HCT116 (cell line): Measurements from ENCODE around the gene PRELP. TPM values are rescaled to one million over a fixed set of nuclear protein-coding genes. Genes with fewer than 3 reads are reported as not detected.

Source experiments
- ATAC-seq: fragments of 200-7000 bp; cut with Tn5 transposase; 2 replicates; pipeline ENCODE4 v1.9.1; 2020; ENCODE audit warnings: mild to moderate bottlenecking, moderate library complexity
- Bru-seq: library from RNA; stranded (reverse); fragments of 400-500 nt; gene quantifications from one replicate; lab custom pipeline; 2021; lab: Mats Ljungman, UMichigan
- BruChase-seq, 2 experiments: library from RNA; stranded (reverse); fragments of 400-500 nt; gene quantifications; one replicate each; lab custom pipeline; 2021; lab: Mats Ljungman, UMichigan
- BruUV-seq: library from RNA; stranded (reverse); fragments of 400-500 nt; replicated peaks from 2 replicates; lab custom pipeline; 2021; lab: Mats Ljungman, UMichigan
- CTCF ChIA-PET: fragments of 300-600 bp; sonication (Branson Sonifier 250); formaldehyde crosslinking; loops from one replicate; lab custom pipeline; 2021; ENCODE audit warnings: antibody characterized with exemption; lab: Charles Lee
- POLR2A ChIA-PET: fragments of 300-600, 350-600 bp; sonication (Branson Sonifier 250); formaldehyde crosslinking; loops from one replicate; lab custom pipeline; 2021; ENCODE audit warnings: antibody characterized with exemption; lab: Charles Lee
- RAD21 ChIA-PET, 2 experiments: fragments of 300-600 bp; sonication (Branson Sonifier 250); formaldehyde crosslinking; loops; one replicate each; lab custom pipeline; 2023; ENCODE audit warnings: low total read pairs in 2 of 2; ENCODE audit not compliant: uncharacterized antibody in 2 of 2, unreplicated experiment in 2 of 2, low non-redundant PET in 1 of 2; lab: Charles Lee
- DNase-seq: peaks from one replicate; pipeline ENCODE4 v3.0.0-alpha.2; 2010; ENCODE audit warnings: low read depth, low spot score
- H2AFZ ChIP-seq: fragments of 200-600 bp; shearing (Covaris generic), sonication (generic); 2 replicates; pipeline ENCODE4 v1.6.1; 2017; ENCODE audit warnings: low read depth, mixed run types, mixed read lengths, antibody characterized with exemption, low read length; ENCODE audit not compliant: poor library complexity, severe bottlenecking
- H3K27ac ChIP-seq: 2 replicates; pipeline ENCODE4 v1.5.1; 2012; ENCODE audit warnings: low read depth, low read length
- H3K27me3 ChIP-seq: fragments of 200-600 bp; sonication (generic); 2 replicates; pipeline ENCODE4 v1.6.1; 2016; ENCODE audit warnings: mixed run types, low read length, mixed read lengths; ENCODE audit not compliant: insufficient read depth
- H3K36me3 ChIP-seq, 2 experiments: fragments of 200-500 bp in 1 of 2; fragments of 200-600 bp in 1 of 2; sonication (Bioruptor generic) in 1 of 2; sonication (generic) in 1 of 2; 2 replicates each; pipeline versions ENCODE4 v1.5.1 to v1.6.1; 2014 to 2016; ENCODE audit warnings: low read length in 2 of 2, inconsistent platforms in 1 of 2, mixed read lengths in 1 of 2, mixed run types in 1 of 2; ENCODE audit not compliant: insufficient read depth in 2 of 2, control insufficient read depth in 1 of 2
- H3K4me1 ChIP-seq, 2 experiments: fragments of 200-600 bp in 1 of 2; sonication (generic) in 1 of 2; 2 replicates each; pipeline versions ENCODE4 v1.5.1 to v1.6.1; 2012 to 2017; ENCODE audit warnings: low read length in 2 of 2, inconsistent platforms in 1 of 2, mild to moderate bottlenecking in 1 of 2, mixed read lengths in 1 of 2, mixed run types in 1 of 2, moderate library complexity in 1 of 2; ENCODE audit not compliant: insufficient read depth in 2 of 2, control insufficient read depth in 1 of 2
- H3K4me2 ChIP-seq: fragments of 200-600 bp; sonication (generic); 2 replicates; pipeline ENCODE4 v1.6.1; 2017; ENCODE audit warnings: mixed run types, low read length, mixed read lengths
- H3K4me3 ChIP-seq, 2 experiments: fragments of 200-600 bp in 1 of 2; sonication (generic) in 1 of 2; replicated peaks in 1 of 2; 2 replicates each; pipeline ENCODE4 v1.5.1; 2011 to 2016; ENCODE audit warnings: low read length in 2 of 2, control low read depth in 1 of 2, low read depth in 1 of 2, mild to moderate bottlenecking in 1 of 2, mixed read lengths in 1 of 2, mixed run types in 1 of 2
- H3K79me2 ChIP-seq: fragments of 200-600 bp; sonication (generic); 2 replicates; pipeline ENCODE4 v1.6.1; 2017; ENCODE audit warnings: mild to moderate bottlenecking, mixed run types, low read length, moderate library complexity, mixed read lengths; ENCODE audit not compliant: insufficient read depth
- H3K9ac ChIP-seq: fragments of 200-600 bp; sonication (generic); 2 replicates; pipeline ENCODE4 v1.6.1; 2016; ENCODE audit warnings: low read length, mixed read lengths
- H3K9me2 ChIP-seq: fragments of 200-600 bp; sonication (generic), shearing (Covaris generic); 2 replicates; pipeline ENCODE4 v1.6.1; 2017; ENCODE audit warnings: mixed run types, mild to moderate bottlenecking, moderate library complexity; ENCODE audit not compliant: insufficient read depth
- H3K9me3 ChIP-seq, 2 experiments: fragments of 200-500 bp in 1 of 2; fragments of 200-600 bp in 1 of 2; sonication (Bioruptor generic) in 1 of 2; sonication (generic) in 1 of 2; 2 replicates each; pipeline ENCODE4 v1.6.1; 2014 to 2017; ENCODE audit warnings: low read length in 2 of 2, mixed read lengths in 2 of 2, inconsistent platforms in 1 of 2, low read depth in 1 of 2, mild to moderate bottlenecking in 1 of 2, mixed run types in 1 of 2, moderate library complexity in 1 of 2; ENCODE audit not compliant: control insufficient read depth in 1 of 2, insufficient read depth in 1 of 2
- H4K20me1 ChIP-seq: fragments of 200-600 bp; sonication (generic), shearing (Covaris generic); 2 replicates; pipeline ENCODE4 v1.6.1; 2017; ENCODE audit warnings: mixed run types, mild to moderate bottlenecking, moderate library complexity; ENCODE audit not compliant: insufficient read depth
- ATF3 ChIP-seq: IDR thresholded peaks from 2 replicates; pipeline ENCODE4 v1.6.1; 2012
- CEBPB ChIP-seq: IDR thresholded peaks from 2 replicates; pipeline ENCODE4 v1.6.1; 2012; ENCODE audit warnings: low read depth
- EGR1 ChIP-seq: IDR thresholded peaks from 2 replicates; pipeline ENCODE4 v1.6.1; 2012; ENCODE audit warnings: low read depth
- JUND ChIP-seq: IDR thresholded peaks from 2 replicates; pipeline ENCODE4 v1.6.1; 2012
- POLR2A ChIP-seq: IDR thresholded peaks from 2 replicates; pipeline ENCODE4 v1.7.0; 2011; ENCODE audit warnings: borderline replicate concordance; ENCODE audit not compliant: insufficient read depth, insufficient read length; ENCODE audit errors: extremely low read depth
- POLR2AphosphoS5 ChIP-seq: IDR thresholded peaks from 2 replicates; pipeline ENCODE4 v1.6.1; 2011; ENCODE audit warnings: mild to moderate bottlenecking, low read depth, low read length, moderate library complexity
- RAD21 ChIP-seq: IDR thresholded peaks from 2 replicates; pipeline ENCODE4 v1.6.1; 2012; ENCODE audit warnings: low read depth, mild to moderate bottlenecking
- REST ChIP-seq: IDR thresholded peaks from 2 replicates; pipeline ENCODE4 v1.6.1; 2012; ENCODE audit warnings: low read depth
- SRF ChIP-seq: IDR thresholded peaks from 2 replicates; pipeline ENCODE4 v1.6.1; 2012; ENCODE audit warnings: low read depth
- TCF7L2 ChIP-seq: IDR thresholded peaks from 2 replicates; pipeline ENCODE4 v1.7.0; 2011; ENCODE audit warnings: borderline replicate concordance, inconsistent platforms; ENCODE audit not compliant: insufficient read depth, insufficient read length; ENCODE audit errors: extremely low read depth
- YY1 ChIP-seq: IDR thresholded peaks from 2 replicates; pipeline ENCODE4 v1.6.1; 2011; ENCODE audit warnings: low read length, low read depth, moderate library complexity, mild to moderate bottlenecking; ENCODE audit not compliant: insufficient replicate concordance; ENCODE audit errors: extremely low read depth
- ZNF274 ChIP-seq: fragments of 200-500 bp; sonication (Bioruptor generic); IDR thresholded peaks from 2 replicates; pipeline ENCODE4 v1.6.1; 2014; ENCODE audit warnings: mild to moderate bottlenecking, low read depth, low read length, inconsistent platforms
- intact Hi-C: fragments of 100-400 bp; cut with micrococcal nuclease; formaldehyde crosslinking; loops from 2 replicates; pipeline ENCODE4 v1.10.0; 2022
- long read RNA-seq: library from polyadenylated mRNA; unstranded; transcript quantifications from one replicate; pipeline ENCODE4 v2.0.0, GENCODE V29; 2021; ENCODE audit not compliant: unreplicated experiment
- polyA plus RNA-seq: library from polyadenylated mRNA; unstranded; fragments of >200 nt; gene quantifications from 2 replicates; pipeline ENCODE4 v1.2.1, GENCODE V29; 2012; ENCODE audit warnings: missing spikeins
- total RNA-seq: library from RNA; stranded (reverse); gene quantifications from one replicate; pipeline ENCODE4 v1.2.1, GENCODE V29; 2021; ENCODE audit not compliant: unreplicated experiment
- TF ChIP-seq, protein P1 (sequence below), 3 experiments: fragments of 200-600 bp in 1 of 3; sonication (generic) in 1 of 3; IDR thresholded peaks in 2 of 3; conservative IDR thresholded peaks in 1 of 3; 2 replicates each; pipeline ENCODE4 v1.5.1; 2012 to 2017; ENCODE audit warnings: low read depth in 2 of 3, low read length in 2 of 3, antibody characterized with exemption in 1 of 3, borderline replicate concordance in 1 of 3, control low read depth in 1 of 3, mild to moderate bottlenecking in 1 of 3, mixed read lengths in 1 of 3, mixed run types in 1 of 3, moderate library complexity in 1 of 3; ENCODE audit not compliant: insufficient read depth in 1 of 3

The PRELP gene
- total RNA-seq, result 0.10 TPM
- not detected in 2 replicates for polyA plus RNA-seq
- Bru-seq, nascent RNA, result percentile 5 among the genes with signal in this experiment
- percentile 6 among the genes with signal in this experiment for BruChase-seq, experiment 1, labeled RNA remaining after a 6-hour chase
- percentile 5 among the genes with signal in this experiment for BruChase-seq, experiment 2, labeled RNA remaining after a 2-hour chase
- long read RNA-seq, result 0 reads

- Histone ChIP-seq H3K36me3 (no peaks in the 10 kb centered on the region), H3K9me2 (no peaks in the 10 kb centered on the region), H3K9ac (no peak within 1 kb of the TSS), H3K4me2 (no peak within 1 kb of the TSS), H3K4me3 (no peak within 1 kb of the TSS), H3K9me3 (no peaks in the 10 kb centered on the region), H3K27ac (no peak within 1 kb of the TSS), H3K27me3 (peaks cover 24% of the 10 kb centered on the region), H2AFZ (no peak within 1 kb of the TSS), H4K20me1 (no peaks in the 10 kb centered on the region), H3K79me2 (no peaks in the 10 kb centered on the region), H3K4me1 (peaks cover under 1 to 5% of the 10 kb centered on the region in 2 experiments; a peak in 3 of 4 replicates)
- RAD21 ChIA-PET, result no interaction called here
- CTCF ChIA-PET, result interaction anchor here (1.2 to 2.3 kb wide), 2 partner anchors 9 to 12 kb away, joined by 3 to 12 read pairs; no protein-coding TSS in a partner anchor
- POLR2A ChIA-PET, result interaction anchor here (0.6 kb wide), 1 partner anchor 170 kb away, joined by 9 read pairs; the partner anchor contains the start of gene BTG2
- DNase-seq (no peak), ATAC-seq (peak; percentile 75)
- no TSS peak for BruUV-seq
- intact Hi-C loops, result no loop called here
- TF ChIP-seq, protein P1, sequence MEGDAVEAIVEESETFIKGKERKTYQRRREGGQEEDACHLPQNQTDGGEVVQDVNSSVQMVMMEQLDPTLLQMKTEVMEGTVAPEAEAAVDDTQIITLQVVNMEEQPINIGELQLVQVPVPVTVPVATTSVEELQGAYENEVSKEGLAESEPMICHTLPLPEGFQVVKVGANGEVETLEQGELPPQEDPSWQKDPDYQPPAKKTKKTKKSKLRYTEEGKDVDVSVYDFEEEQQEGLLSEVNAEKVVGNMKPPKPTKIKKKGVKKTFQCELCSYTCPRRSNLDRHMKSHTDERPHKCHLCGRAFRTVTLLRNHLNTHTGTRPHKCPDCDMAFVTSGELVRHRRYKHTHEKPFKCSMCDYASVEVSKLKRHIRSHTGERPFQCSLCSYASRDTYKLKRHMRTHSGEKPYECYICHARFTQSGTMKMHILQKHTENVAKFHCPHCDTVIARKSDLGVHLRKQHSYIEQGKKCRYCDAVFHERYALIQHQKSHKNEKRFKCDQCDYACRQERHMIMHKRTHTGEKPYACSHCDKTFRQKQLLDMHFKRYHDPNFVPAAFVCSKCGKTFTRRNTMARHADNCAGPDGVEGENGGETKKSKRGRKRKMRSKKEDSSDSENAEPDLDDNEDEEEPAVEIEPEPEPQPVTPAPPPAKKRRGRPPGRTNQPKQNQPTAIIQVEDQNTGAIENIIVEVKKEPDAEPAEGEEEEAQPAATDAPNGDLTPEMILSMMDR (IDR thresholded peaks at IDR 0.05 in 2 of 3, conservative IDR thresholded peaks at IDR 0.05 in 1 of 3; ENCODE audit: borderline replicate concordance in 1 of 3, insufficient read depth in 1 of 3, low read depth in 2 of 3, low read length in 2 of 3), result no peak
- TF ChIP-seq POLR2AphosphoS5 (no peak), ZNF274 (no peak), JUND (no peak), REST (no peak), TCF7L2 (no peak), SRF (no peak), YY1 (no peak), POLR2A (no peak), CEBPB (no peak), RAD21 (no peak), ATF3 (no peak), EGR1 (no peak)
Measured at GRCh38 chr1:203475012-203475981, at the start of gene PRELP. Gene PRELP (plus strand): TSS chr1:203475806. CDS start chr1:203483185, 7,379 bp downstream.
